Activated CD8-positive, alpha-beta memory T cell treated with anti-CD3 and anti-CD28 coated beads for 36 hours (primary cell): Measurements from ENCODE around the gene YPEL1. TPM values are rescaled to one million over a fixed set of nuclear protein-coding genes. Genes with fewer than 3 reads are reported as not detected.

ENCODE experiments used
- CTCF ChIA-PET: fragments of 350-600 bp; sonication (Branson Sonifier 250); formaldehyde crosslinking; loops from one replicate; lab custom pipeline; 2021; ENCODE audit warnings: antibody characterized with exemption; lab: Charles Lee
- POLR2A ChIA-PET: fragments of 350-600 bp; sonication (Branson Sonifier 250); formaldehyde crosslinking; loops from one replicate; lab custom pipeline; 2021; ENCODE audit warnings: antibody characterized with exemption; lab: Charles Lee
- total RNA-seq, 2 experiments: library from RNA; stranded (reverse); gene quantifications; one replicate each; pipeline ENCODE4 v1.2.3, GENCODE V29; 2021

Gene YPEL1
- total RNA-seq, 2 experiments from 2014 or later, result 0.50 to 0.63 TPM

DNA sequence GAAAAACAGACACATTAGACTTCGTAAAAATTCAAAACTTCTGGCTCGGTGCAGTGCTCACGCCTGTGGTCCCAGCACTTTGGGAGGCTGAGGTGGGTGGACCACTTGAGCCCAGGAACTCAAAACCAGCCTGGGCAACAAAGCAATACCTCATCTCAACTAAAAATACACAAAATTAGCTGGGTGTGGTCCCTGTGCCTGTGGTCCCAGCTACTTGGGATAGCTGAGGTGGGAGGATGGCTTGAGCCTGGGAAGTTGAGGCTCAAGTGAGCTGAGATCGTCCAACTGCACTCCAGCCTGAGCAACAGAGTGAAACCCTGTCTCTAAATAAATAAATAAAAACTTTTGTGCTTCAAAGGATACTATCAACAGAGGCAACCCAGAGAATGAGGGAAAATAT is 23.7 kb downstream of the YPEL1 start:
- POLR2A ChIA-PET, result no interaction called here
- CTCF ChIA-PET, result interaction anchor here (0.8 to 1.8 kb wide), 3 partner anchors 226 to 241 kb away, joined by 3 to 5 read pairs (median 3); partner anchors contain the start of gene PPM1F

GRCh38 chr22:21710156-21710555 is 25.4 kb downstream of the YPEL1 start:
- POLR2A ChIA-PET, result no interaction called here
- CTCF ChIA-PET, result interaction anchor here (0.6 to 1.8 kb wide), 2 partner anchors 145 to 243 kb away, joined by 3 to 5 read pairs; partner anchors contain the start of gene PPM1F

- ChIA-PET CTCF (interaction anchor here (0.6 kb wide), 1 partner anchor 145 kb away, joined by 3 read pairs; no protein-coding TSS in a partner anchor), POLR2A (no interaction called here)
Observed at GRCh38 chr22:21709688-21710087, 25.9 kb downstream of the YPEL1 start.

GRCh38 chr22:21708960-21709359 is 26.6 kb downstream of the YPEL1 start:
- POLR2A ChIA-PET, result no interaction called here
- CTCF ChIA-PET, result interaction anchor here (1.1 kb wide), 1 partner anchor 25 kb away, joined by 3 read pairs; no protein-coding TSS in a partner anchor

DNA sequence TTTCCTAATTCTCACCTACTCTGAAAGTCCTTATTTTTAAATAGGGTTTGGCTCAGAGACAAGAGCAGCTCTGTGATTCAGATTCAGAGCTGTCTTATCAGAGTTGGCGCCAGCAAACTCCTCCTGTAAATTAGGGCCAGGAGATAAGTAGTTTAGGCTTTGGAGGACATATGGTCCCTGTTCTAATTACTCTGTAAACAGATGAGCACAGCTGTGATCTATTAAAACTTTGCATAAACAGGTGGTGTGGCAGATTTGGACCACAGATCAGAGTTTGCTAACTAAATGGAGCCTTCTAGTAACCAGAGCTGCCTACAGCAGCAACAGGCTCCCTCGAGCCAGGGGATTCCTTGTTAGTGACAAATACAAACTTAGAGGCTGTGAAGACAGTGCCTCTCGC is 27.9 kb downstream of the YPEL1 start:
- ChIA-PET CTCF (interaction anchor here (0.7 to 0.9 kb wide), 2 partner anchors 59 to 244 kb away, joined by 3 to 4 read pairs; partner anchors contain the start of gene PPM1F), POLR2A (interaction anchor here (0.6 to 0.8 kb wide), 2 partner anchors 53 to 65 kb away, joined by 3 to 4 read pairs; no protein-coding TSS in a partner anchor)

DNA sequence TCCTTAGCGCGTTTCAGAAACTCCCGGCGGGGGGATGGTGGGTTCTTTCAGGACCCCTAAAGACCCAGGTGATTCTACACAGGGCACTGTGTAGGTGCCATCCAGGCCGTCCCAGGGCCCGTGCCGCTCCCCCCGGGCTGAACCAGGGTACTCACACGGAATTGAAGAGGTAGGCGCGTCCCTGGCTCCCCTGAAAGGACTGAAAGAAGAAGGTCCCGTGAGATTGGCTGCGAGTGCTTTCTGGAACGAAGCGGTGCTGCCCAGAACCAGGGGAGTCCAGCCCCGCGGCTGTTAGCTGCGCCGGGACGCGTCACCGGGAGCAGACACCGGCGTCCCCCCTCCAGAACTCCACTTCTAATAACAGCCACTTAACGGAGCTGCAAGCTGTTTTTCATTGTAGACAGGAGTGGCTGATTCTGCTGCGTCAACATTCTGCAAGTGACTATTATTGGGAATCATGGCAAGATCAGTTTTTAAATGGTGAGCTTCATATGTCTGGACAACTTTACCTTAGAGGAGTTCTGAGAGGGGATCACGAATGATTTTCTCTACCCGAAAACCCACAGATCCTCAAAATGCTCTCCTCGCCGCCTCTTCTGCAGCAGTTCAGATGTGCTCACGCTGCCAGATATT is 31.8 kb downstream of the YPEL1 start:
- ChIA-PET CTCF (interaction anchor here (1.1 to 2.1 kb wide), 2 partner anchors 15 to 249 kb away, joined by 4 to 5 read pairs; no protein-coding TSS in a partner anchor), POLR2A (no interaction called here)

DNA sequence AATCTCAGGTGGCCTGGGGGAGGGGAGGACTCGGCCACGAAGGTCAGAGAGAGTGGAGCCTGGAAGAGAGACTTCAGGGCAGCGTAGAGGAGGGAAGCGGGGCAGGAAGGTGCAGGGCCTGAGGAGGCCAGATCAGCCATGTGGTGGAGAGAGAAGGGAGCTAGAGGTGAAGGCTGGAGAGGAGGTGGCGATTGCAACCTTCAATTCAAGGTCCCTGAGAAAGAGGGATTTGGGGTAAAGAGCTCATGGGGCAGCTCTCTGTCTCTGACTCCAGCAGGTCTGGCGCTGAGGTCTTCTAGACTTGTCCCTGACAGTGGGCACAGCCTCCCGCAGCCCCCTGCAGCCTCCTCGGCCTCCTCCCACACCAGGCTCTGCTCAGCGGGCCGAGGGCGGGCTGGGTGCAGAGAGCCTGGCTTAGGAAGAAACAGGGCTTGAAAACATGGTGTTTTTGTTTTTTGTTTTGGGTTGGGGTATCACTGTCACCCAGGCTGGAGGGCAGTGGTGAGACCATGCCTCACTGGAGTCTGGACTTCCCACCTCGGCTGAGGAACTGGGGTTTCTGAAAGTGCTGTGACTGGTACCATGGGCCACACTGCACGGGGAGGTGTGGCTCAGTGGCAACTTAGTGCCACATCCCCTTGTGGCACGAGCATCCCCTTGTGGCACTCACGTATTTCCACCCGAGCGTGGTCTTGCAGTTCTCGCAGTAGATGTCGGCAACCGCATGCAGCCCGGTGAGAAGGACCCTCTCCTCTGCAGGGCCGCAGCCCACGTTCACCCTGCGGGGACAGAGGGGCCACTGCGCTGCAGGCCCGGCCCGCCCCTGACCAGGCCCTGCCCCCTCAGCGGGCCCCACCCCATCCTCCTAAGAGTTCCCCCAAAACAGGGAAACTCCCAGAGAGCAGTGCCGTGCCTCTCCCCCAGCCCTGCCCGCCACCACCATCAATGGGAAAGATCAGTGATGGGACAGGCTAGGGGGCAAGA is 32.6 kb downstream of the YPEL1 start:
- CTCF ChIA-PET, result no interaction called here
- POLR2A ChIA-PET, result no interaction called here

- POLR2A ChIA-PET, result no interaction called here
- CTCF ChIA-PET, result no interaction called here
Observed at GRCh38 chr22:21702094-21702493, 33.5 kb downstream of the YPEL1 start.

GRCh38 chr22:21701384-21701971 is 34.1 kb downstream of the YPEL1 start:
- CTCF ChIA-PET, result interaction anchor here (0.5 kb wide), 1 partner anchor 59 kb away, joined by 3 read pairs; no protein-coding TSS in a partner anchor
- POLR2A ChIA-PET, result no interaction called here

- CTCF ChIA-PET, result interaction anchor here (0.5 kb wide), 1 partner anchor 58 kb away, joined by 3 read pairs; no protein-coding TSS in a partner anchor
- POLR2A ChIA-PET, result no interaction called here
Observed at GRCh38 chr22:21700822-21701221, 34.8 kb downstream of the YPEL1 start.

DNA sequence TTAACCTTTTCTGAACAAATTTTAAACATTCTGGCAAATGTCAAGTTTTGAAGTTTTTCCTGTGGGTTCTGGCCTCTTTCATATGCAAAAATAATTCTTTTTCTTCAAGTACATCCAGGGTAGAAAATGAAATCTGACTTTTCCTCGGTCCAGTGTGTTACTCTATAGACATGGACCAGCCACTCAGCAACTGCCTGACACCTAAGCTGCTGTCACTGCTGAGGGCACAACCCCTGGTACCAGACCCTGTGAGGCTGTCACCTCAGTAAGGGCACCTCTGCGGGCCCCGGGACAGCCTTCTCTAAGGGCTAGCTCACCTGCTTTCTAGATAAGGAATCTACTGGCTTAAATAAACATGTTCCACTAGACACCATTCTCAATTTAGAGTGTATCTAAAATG is 36.0 kb downstream of the YPEL1 start:
- CTCF ChIA-PET, result no interaction called here
- POLR2A ChIA-PET, result no interaction called here

- ChIA-PET POLR2A (interaction anchor here (0.6 kb wide), 1 partner anchor 116 kb away, joined by 3 read pairs; no protein-coding TSS in a partner anchor), CTCF (interaction anchor here (1.2 kb wide), 1 partner anchor 24 kb away, joined by 3 read pairs; no protein-coding TSS in a partner anchor)
Observed at GRCh38 chr22:21698430-21699329, 36.9 kb downstream of the YPEL1 start.

GRCh38 chr22:21697880-21698279 is 37.7 kb downstream of the YPEL1 start:
- ChIA-PET POLR2A (interaction anchor here (0.6 kb wide), 1 partner anchor 115 kb away, joined by 3 read pairs; no protein-coding TSS in a partner anchor), CTCF (interaction anchor here (0.6 to 1.2 kb wide), 2 partner anchors 25 to 210 kb away, joined by 3 read pairs; no protein-coding TSS in a partner anchor)

GRCh38 chr22:21697021-21697771 is 38.4 kb downstream of the YPEL1 start:
- POLR2A ChIA-PET, result no interaction called here
- CTCF ChIA-PET, result interaction anchor here (0.6 to 1.2 kb wide), 2 partner anchors 26 to 211 kb away, joined by 3 read pairs; no protein-coding TSS in a partner anchor

- ChIA-PET POLR2A (no interaction called here), CTCF (no interaction called here)
Observed at GRCh38 chr22:21696115-21696514, 39.5 kb downstream of the YPEL1 start.

- POLR2A ChIA-PET, result no interaction called here
- CTCF ChIA-PET, result no interaction called here
Observed at GRCh38 chr22:21695430-21696085, 40.0 kb downstream of the YPEL1 start.
